ENCODE data around the gene GALR1.
"Not testable (repeated sequence)": the region's sequence is repeated elsewhere in the genome, so short reads cannot be mapped to it uniquely, and the experiment has no call there.

Gene GALR1

DNA sequence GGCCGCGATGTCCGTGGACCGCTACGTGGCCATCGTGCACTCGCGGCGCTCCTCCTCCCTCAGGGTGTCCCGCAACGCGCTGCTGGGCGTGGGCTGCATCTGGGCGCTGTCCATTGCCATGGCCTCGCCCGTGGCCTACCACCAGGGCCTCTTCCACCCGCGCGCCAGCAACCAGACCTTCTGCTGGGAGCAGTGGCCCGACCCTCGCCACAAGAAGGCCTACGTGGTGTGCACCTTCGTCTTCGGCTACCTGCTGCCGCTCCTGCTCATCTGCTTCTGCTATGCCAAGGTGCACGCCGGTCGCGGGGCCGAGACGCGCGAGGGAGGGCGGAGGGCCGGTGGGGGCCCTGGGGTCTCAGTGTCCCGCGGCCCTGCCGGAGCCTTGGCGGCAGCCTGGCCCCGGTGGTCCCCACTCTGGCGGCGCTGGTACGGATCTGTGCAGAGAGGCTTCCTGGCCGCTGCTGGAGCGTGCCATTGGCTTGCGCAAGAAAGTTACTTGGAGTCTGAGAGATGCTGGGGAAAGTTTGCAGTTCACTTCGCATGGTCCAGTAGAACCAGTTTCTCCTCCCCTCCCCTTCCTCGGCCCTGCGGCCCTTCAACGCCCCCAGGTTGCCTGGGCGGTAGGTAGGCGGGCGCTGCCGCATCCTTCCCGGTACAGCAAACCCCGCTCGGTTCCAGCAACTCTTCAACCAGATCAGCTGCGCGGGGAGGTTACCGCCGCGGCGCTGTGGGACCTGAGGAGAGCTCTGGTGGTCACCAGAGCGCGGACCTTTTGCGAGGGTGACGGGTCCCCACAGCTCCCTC is 1.5 kb downstream of the GALR1 start:
- DNase-seq = no peak

DNA sequence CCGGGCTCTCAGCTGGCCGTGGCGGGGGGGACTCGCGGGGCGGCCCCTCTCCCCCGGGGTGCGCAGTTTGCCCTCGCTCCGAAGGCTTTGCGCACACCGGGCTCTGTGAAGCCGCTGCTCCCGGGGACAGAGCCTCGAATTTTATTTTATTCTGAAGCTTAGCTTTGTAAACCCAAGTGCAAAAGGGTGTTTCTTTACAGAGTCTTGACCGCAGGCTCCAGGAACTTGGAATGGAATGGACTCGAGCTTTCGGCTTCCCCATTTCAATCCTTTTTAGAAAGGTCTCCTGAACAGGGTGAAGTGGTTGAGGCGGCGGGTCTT is 2.0 kb downstream of the GALR1 start:
- no peak for DNase-seq

DNA sequence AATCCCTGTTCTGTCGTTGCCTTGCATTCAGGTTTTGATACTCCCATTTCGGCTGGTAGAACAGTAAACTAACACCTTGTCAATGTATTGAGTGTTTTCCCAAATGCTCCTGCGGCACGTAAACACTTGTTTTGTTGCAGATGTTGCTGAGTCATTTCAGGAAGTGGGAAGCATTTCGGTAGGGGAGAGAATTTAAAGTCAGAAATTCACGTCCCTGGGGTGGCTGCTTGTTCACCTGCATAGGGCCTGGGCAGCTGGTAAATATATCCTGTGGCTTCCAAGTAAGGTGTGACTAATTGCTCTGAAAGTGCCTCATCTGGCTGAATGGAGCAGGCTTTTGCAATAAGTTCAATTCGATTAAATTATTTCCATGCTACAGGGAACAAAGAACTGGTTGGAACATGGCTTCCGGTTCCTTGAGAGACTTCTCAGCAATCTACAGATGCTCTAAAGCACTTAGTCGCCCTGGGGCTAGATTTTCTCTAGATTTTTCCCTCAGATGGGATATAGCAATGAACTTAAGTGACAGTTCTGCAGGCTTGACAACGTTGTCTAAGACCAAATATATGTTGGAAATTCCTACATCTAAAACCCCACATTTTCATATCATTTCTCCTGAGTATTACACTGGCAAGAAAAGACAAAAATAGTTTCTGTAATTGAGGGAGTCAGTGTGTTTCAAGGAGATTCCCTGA is 5.2 kb downstream of the GALR1 start:
- no peak for DNase-seq

DNA sequence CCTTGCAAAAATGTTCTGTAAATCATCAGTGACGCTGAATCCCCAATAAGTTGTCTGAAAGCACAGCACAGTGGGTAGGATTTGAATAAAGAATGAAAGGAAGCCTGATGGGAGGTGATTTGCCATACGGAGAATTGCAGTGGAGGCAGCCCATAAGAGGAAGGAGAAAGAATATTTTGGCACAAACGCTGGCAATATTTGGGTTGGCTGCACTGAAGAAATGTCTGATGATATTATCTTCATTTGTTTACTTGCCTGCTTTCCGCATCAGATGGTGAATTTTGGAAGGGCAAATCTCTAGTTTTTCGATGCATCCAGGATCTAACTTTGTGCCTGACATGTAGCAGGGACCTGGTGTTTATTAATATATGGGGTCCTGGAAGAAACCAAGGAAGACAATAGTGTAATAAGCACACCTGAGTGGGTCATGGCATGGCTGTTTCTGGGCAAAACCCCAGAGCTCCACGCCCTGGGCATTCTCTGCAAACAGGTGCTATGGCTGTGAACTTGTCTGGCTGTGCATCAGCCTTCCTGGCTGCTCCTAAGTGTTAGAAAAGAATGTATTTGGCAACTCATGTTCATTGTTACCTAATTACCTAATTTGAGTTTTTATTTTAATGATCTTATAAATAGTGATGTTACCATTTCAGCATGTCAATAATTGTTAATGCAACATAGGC is 5.9 kb downstream of the GALR1 start:
- no peak for DNase-seq

DNA sequence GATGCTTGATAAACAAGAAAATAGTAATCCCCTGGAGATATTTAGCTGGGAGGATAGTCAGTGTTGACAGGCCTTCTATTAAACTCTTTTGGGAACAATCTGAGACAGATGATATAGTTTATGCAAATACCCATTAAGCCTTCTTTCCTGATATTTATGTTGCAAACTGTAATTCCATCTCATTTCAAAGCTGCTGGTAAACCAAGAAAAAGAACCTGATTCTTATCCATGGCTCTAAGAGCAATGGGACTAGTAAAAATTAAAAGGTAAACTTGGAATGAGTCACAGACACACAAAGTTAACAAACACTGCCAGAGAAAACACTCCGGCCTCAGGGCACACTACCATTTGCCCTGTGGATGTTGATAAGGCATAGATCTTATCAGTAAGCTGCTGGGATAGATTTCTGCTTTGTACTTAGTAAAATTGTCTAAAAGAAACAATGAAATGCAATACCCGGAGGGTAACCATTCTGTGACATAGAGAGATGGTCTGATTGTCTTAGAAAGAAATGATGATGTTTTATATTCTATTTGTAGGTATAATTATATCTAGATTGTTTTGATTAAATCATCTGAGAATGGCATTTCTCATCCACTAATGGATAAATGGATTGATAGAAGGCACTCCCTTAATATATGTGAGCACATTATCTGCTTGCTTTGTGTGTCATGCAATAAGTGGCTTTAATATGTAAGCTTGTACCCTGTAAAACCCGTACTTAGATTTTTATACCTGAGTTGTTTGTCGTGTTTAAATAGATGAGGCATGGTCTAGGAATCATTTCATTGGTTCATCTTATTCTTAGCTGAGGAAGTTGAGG is 13.2 kb downstream of the GALR1 start:
- DNase-seq = no peak

DNA sequence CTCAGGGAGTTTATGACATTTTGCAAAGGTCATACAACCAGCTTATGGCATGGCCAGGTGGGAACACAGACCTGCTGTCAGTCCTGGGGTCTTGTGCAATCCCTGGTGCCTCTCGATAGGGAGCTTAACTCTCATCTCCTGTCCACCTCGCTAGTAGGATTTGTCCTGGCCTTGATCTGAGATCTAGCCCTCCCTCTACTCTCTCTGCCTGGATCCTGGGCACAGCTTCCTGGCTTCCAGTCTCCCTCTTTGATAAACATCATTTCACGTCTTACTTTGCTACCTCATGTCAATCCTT is 13.8 kb downstream of the GALR1 start:
- DNase-seq = no peak

DNA sequence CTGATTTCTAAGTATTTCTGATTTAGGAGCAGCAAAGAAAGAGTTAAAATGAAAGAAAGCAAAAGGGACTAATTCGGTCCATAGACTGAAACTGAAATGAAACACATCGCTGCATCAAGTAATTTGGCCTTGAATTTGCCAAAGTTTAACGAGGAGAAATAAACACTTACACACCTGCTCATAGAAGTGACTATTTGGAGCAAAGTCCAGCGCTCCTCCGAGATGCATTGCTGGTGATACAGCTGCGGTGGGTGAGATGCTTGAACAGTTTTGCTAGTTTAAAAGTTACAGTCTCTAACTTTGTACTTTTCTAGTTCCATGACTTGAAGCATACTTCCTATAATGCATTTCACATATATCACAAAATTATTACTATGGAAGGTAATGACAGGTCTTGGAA is 18.3 kb downstream of the GALR1 start:
- no peak for DNase-seq

DNA sequence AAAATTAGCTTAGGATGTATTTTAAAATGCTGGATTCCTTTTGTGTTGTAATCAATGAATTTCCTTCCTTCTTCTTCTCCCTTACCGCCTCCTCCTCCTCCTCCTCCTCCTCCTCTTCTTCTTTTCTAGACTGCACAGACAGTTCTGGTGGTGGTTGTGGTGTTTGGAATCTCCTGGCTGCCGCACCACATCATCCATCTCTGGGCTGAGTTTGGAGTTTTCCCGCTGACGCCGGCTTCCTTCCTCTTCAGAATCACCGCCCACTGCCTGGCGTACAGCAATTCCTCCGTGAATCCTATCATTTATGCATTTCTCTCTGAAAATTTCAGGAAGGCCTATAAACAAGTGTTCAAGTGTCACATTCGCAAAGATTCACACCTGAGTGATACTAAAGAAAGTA is 18.8 kb downstream of the GALR1 start:
- no peak for DNase-seq

DNA sequence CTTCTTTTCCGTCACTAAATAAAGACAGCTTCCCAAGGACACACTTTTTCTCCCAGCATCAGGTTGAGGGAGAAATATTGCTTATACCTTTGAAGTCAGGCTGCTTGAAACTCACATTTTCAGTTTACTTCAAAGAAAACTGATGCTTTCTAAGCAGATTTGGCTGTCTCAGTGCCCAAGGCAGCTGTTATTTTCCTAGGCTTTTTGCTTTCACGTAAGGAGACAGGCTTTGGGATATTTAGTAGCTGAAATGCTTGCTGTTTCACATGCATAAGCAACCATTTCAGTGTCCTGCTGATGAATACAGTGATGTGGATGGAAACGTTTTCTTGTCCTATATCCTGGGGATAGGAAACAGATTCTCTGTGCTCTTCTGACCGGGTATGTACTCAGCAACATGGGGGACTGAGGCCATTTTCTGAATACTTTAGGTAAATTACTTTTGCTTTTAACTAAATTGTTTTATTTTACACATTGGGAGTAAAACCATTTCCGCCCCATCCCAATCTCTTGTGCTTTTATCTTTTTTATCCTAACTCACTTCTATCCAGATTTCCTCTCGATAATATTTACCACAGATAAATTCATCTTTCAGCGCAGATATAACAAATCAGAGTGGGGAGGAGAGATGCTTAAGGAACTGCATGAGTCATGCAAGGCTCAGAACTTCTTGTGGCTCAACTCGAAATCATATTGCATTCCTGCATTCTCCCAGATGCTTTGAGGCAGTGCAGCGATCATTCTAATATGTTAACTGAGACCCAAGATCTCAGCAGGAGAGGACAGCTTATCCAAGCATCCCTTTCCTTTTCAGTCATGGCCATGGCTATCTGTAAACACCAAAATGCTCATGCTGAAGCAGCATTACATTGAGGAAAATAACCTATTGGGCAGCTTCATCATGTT is 22.2 kb downstream of the GALR1 start:
- DNase-seq = peak; percentile 25

DNA sequence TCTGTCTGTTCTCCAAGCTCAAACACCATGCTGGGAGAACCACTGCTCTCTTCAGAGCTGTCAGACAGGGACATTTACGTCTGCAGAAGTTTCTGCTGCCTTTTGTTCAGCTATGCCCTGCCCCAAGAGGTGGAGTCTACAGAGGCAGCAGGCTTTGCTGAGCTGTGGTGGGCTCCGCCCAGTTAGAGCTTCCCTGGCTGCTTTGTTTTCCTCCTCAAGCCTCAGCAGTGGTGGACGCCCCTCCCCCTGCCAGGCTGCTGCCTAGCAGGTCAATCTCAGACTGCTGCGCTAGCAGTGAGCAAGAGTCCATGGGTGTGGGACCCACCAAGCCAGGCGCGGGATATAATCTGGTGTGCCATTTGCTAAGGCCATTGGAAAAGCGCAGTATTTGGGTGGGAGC is 41.2 kb downstream of the GALR1 start:
- not testable (repeated sequence) for DNase-seq

DNA sequence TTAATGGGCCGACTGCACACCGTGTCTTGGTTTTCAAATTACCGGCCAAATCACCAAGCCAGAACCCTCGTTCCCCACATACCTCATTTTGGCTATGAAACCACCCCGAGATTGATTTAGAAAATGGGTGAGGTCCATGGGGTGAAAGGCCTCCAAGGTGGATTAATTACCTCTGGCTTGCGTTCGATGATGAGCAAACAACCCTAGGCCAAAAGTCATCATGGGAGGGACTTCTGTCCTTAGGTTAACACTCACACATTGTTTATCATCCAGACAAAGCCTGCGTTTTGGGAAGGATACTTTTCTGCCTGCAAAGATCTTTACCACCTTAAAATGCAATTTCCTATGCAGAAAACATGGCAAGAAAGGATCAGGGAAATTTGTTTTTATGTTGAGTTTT is 48.5 kb downstream of the GALR1 start:
- DNase-seq = no peak

DNA sequence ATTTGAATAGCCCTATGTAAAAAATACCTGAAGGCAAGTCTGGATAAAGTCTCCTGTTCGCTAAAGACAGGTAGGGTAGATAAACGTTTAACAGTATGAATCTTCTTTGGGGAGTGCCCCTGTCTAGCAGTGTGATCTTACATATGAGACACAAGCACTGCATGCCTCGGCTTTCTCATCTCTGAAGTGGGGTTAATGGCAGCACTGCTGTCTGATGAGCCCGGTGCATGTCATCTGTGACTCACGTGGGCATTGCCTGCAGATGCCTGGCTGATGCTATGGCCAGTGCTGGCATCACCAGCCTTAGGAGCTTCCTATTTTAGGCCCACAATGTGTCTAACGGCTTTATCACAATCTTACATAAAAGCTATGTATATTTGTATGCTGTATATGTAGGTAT is 50.1 kb downstream of the GALR1 start:
- no peak for DNase-seq

DNA sequence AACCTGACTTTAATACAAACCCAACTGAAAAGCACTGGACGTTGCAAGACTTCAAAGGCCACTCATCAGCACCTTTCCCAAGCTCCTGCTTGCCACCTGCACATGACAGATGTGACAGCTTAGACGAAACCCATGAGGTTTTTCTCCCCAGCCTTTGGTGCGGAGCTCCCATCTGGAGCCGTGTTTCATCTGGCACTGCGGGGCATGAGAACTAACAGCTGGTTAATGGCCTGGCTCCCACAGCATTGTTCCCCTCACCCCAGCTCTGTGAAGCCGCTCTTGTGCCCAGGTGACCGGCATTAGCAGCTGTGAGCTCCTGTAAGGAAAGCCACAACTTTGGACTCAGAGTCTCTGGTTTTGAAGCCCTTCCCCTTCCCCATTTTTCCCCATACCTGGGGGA is 50.9 kb downstream of the GALR1 start:
- no peak for DNase-seq

DNA sequence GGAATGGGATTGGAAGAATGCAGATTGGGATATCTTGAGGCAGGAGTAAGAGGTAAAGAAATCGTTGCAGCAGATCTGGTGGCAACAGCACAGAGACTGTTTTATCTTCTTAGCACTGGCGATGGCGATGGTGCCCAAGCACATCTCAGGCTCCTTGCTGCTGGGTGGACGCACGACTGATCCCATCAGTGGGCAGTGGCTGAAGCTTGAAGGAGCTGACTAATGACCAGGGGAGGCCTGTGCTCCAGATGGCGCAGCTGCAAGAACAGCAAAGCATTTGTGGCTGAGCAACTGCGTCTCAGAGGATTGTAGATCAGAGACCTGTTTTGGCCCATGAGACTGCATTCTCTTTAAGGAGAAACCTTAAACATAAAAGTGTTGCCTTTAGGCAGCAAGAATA is 54.6 kb downstream of the GALR1 start:
- DNase-seq = no peak

DNA sequence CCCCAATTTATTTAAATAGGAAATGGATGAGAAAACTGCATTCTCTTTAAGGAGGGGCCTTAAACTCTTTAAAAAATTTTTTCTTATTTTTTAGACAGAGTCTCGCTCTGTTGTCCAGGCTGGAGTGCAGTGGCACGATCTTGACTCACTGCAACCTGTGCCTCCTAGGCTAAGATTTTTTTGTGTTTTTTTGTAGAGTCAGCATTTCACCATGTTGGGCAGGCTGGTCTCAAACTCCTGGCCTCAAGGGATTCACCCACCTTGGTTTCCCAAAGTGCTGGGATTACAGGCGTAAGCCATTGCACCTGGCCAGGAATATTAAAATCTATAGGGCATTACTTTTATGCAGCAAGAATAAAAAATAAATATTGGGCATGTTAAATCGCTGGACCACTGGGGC is 56.0 kb downstream of the GALR1 start:
- no peak for DNase-seq

DNA sequence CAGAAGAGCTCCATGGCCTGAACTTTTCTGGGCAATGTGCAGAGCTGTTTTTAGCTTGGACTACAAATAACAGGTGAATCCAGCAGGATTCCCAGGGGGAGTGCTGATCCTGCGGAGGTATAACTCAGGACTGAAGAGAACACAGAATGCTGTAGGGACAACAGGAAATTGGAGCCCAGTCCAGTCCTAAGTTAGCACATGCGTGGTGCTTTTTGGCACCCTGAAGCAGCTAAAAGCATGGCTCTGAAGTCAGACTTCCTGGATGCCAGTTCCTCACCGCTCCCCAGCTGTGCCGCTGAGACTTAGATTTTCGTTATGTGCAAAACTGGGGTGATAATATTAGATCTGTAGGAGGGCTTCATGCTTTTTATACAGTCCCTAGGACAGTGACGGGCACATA is 58.6 kb downstream of the GALR1 start:
- no peak for DNase-seq

DNA sequence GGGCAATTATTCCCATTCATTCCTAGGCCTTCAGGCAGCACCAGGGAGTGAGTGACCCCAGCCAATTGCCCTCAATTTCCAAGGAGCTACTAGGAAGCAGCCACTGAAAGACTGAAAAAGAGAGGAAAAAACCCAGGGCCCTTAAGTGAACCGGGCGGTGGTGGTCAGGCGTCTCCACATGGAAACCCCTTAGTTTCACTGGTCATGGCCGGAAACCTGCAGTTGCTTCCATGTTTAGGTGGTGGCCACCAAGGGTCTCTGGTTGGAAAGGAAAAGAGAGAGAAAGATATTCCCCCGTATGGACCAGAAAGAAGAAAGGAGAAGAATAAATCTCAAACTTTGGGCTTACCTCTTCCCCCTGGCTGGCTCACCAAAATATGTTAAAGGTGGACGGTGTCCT is 64.9 kb downstream of the GALR1 start:
- no peak for DNase-seq

DNA sequence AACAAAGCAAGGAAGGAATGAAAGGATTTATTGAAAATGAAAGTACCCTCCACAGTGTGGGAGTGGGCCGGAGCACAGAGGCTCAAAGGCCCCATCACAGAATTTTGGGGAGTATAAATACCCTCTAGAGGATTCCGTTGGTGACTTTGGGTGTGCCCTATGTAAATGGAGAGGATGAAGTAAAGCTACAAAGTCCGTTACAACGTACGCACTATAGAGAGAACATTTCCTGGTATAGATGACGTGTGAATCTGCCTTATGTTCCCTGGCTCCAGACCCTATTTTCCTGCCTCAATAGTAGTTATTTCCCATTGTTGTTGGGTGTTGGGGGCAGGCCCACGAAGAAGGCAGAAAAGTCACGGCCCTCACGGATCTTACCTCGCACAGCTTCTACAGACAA is 65.3 kb downstream of the GALR1 start:
- DNase-seq = no peak

DNA sequence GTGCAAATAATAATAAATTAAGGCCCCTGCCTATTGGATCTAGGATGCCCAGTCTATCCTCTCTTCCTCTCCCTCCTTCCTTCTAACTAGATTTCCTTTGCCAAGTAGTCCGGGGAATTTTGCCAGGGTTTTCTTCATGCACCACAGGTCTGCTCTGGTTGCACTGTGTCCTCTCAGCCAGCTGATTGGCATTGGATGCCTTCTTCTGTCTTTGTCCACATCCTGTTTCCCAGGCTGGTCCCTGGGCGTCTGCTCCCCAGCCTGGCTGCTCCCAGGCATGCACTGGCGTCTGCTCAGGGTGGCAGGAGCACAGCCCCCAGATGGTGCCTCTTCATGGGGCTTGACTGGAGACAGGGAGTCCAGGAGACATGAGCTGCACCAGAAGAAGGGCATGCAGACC is 66.4 kb downstream of the GALR1 start:
- DNase-seq = no peak

DNA sequence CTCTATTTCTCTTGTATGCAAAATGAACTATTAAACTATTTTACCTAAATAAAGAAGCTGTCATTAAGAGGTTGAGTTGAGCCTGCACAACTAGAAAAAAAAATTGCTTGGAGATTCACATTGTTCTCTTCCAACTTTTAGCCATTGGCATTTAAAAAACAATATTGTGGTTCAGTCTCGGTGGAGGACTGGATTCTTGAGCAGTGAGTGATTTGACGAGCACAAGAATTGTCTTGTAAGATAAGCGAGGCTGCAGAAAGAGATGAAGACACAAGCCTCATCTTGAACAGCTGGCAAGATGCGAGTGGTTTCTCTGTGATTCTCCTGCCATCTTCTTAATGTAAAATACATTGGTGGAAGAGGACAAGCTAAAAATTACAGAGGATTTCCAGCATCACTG is 67.0 kb downstream of the GALR1 start:
- no peak for DNase-seq

DNA sequence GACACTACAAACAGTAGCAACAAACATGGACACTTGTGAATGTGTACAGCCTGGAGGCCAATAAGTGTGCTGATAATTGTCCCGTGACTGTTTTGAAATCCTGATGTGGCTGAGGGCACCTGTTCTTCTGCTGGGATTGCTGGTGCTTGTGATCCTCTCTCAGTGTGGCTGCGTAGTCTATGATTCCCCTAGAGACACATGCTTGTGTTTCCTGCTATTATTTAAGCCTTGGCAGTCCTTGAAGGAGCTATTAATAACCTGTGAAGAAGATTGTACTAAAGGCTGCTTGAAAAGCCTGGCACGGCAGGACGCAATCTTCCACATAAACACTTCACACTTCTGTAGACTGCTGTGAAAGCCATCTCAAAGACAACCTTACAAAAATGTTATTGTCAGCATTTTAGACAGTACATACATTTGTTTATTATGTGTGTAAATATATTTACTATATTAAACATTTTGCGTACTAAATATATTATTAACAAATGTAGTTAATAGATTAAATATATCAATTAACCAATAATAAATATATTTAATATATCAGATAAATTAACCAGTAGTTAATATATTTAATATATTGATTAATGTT is 71.4 kb downstream of the GALR1 start:
- no peak for DNase-seq
